Measurements from ENCODE around the gene VWA8. TPM values are rescaled to one million over a fixed set of nuclear protein-coding genes. Genes with fewer than 3 reads are reported as not detected.

VWA8 gene
- total and polyA plus RNA-seq, 8 donors: 11.9 to 24.4 (median 14.4) TPM

DNA sequence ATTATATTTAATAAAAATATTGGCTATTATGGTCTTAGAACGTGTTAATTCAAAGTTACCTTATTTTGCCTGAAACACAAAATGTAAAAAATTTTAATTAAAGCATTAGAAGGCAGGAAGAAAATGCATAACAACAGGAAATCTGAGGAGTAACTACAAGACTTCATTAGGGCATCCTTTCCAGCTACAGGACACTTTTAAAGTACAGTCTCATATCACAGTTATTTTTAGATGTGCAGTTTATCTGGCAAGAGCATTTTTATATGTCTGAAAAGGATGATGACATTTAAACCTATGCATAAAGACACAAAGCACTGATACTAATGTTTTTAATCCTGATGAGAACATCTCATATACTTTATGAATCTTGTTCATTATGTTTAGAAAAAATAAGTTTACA lies 247.5 kb downstream of the VWA8 start:
- Histone ChIP-seq H3K27me3 (no peaks in the 10 kb centered on the region), H3K4me3 (no peak overlapping the region), H3K27ac (no peak overlapping the region), H3K9me3 (no peaks in the 10 kb centered on the region), H3K4me1 (no peaks in the 10 kb centered on the region), H3K36me3 (no peaks in the 10 kb centered on the region)
- intact Hi-C loops (cut with DNase I): no loop called here
- TF ChIP-seq, protein P1, sequence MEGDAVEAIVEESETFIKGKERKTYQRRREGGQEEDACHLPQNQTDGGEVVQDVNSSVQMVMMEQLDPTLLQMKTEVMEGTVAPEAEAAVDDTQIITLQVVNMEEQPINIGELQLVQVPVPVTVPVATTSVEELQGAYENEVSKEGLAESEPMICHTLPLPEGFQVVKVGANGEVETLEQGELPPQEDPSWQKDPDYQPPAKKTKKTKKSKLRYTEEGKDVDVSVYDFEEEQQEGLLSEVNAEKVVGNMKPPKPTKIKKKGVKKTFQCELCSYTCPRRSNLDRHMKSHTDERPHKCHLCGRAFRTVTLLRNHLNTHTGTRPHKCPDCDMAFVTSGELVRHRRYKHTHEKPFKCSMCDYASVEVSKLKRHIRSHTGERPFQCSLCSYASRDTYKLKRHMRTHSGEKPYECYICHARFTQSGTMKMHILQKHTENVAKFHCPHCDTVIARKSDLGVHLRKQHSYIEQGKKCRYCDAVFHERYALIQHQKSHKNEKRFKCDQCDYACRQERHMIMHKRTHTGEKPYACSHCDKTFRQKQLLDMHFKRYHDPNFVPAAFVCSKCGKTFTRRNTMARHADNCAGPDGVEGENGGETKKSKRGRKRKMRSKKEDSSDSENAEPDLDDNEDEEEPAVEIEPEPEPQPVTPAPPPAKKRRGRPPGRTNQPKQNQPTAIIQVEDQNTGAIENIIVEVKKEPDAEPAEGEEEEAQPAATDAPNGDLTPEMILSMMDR (IDR thresholded peaks at IDR 0.05): no peak
- DNase-seq (no peak), ATAC-seq (no peak)

DNA sequence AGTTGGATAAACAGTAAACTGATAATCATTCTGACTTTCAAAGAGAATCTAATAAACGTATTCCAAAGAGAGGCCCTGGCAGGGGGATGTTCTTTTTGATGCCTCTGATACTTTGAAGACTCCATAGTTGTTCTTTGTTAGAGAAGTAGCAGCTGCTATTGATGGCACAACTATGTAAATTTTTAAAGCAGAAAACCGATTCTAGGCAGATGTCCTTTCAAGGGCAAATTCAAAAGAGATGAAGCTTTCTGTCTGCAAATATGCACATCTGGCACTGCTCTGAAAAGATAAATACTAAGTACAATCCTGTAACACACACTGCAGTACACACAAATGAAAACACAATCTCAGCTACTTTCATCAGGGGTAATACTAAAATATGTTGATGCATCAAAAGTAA lies 250.1 kb downstream of the VWA8 start:
- no peak overlapping the region for H3K27ac ChIP-seq
- intact Hi-C loops (cut with DNase I): no loop called here
- TF ChIP-seq, protein P1 (IDR thresholded peaks at IDR 0.05): no peak
- H3K4me1 ChIP-seq: peaks cover 0 to 8% of the 10 kb centered on the region in 2 donors
- H3K36me3 ChIP-seq: no peaks in the 10 kb centered on the region
- ATAC-seq: no peak
- DNase-seq: peak in 1 of 4 donors; percentile 16
- H3K9me3 ChIP-seq: no peaks in the 10 kb centered on the region
- H3K4me3 ChIP-seq: no peak overlapping the region
- no peaks in the 10 kb centered on the region for H3K27me3 ChIP-seq

DNA sequence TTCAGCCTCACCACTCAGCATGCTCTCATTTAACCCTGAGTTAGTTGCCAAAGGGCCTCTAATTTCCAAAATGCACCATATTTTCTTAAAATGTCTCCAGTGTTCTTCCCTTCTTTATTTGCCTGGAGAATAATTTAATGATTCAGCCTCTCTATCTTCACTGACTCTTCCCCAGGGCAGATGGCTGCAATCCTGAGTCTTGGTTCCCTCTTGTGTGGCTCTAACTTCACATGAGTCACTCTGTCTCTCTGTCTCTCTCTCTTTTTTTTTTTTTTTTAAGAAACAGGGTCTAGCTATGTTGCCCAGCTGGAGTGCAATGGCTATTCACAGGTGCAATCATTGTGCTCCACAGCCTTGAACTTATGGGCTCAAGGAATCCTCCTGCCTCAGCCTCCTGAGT lies 251.4 kb downstream of the VWA8 start:
- intact Hi-C loops (cut with DNase I): no loop called here
- ATAC-seq (no peak), DNase-seq (no peak)
- no peak overlapping the region for H3K4me3 ChIP-seq
- H3K27ac ChIP-seq: peak overlapping the region in 1 of 2 donors; percentile 16
- H3K4me1 ChIP-seq: peaks cover 0 to 8% of the 10 kb centered on the region in 2 donors
- H3K36me3 ChIP-seq: no peaks in the 10 kb centered on the region
- no peaks in the 10 kb centered on the region for H3K27me3 ChIP-seq
- no peaks in the 10 kb centered on the region for H3K9me3 ChIP-seq
- TF ChIP-seq, protein P1 (IDR thresholded peaks at IDR 0.05): no peak

DNA sequence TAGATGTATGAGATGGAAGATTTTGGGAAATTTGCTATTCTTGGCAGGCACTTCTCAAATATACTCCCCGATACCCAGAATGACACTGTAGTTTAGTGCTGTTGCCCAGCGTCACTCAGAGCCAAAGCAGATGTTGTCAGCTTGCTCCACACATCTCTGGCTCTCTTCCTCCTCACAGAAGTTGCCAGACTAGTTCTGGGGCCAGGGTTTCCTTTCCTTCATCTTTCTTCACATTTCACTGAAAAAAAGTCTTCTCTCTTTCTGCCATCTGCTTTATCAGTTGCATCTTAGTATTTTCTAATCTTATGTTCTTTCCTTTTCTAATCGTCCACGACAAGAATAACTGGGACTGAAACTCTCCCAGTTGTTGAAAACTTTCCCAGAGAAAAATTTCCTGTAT lies 252.2 kb downstream of the VWA8 start:
- TF ChIP-seq, protein P1 (IDR thresholded peaks at IDR 0.05): no peak
- Histone ChIP-seq H3K36me3 (no peaks in the 10 kb centered on the region), H3K4me3 (no peak overlapping the region), H3K27ac (peak overlapping the region in 1 of 2 donors; percentile 16), H3K27me3 (no peaks in the 10 kb centered on the region), H3K4me1 (peaks cover 0 to 8% of the 10 kb centered on the region in 2 donors), H3K9me3 (no peaks in the 10 kb centered on the region)
- DNase-seq: peak in 1 of 4 donors; percentile 70
- intact Hi-C loops (cut with DNase I): no loop called here
- peak; percentile 37 for ATAC-seq

DNA sequence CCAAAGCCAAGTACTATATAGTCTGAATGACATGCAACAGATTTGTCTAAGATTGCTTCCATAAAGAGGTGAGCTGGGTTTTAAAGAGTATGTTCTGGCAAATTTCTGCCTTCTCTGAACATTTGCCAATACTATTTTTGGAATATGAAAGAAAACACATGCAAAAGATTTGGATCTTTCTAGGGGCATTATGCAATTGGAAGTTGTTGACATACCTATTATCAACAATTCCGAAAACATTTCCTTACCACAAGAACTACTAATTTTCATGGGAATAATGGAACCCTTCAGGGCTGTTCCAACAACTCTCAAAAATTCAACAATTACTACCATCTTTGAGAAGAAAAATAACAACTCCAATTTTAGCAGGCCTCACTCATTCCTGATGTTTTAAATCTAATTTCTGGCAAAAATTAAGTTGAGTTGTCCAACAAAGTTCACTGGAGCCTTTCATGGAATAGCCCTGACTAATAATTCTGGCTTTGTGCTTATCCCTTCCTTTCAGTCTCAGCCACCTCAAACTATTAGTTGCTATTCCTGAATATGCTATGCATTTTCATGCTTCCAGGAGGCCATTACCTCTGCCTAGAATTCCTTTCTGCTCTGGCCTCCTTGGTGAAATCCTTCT lies 253.6 kb downstream of the VWA8 start:
- Histone ChIP-seq H3K27me3 (no peaks in the 10 kb centered on the region), H3K9me3 (no peaks in the 10 kb centered on the region), H3K27ac (peak overlapping the region in 1 of 2 donors; percentile 45), H3K4me3 (no peak overlapping the region), H3K36me3 (no peaks in the 10 kb centered on the region), H3K4me1 (peaks cover 0 to 8% of the 10 kb centered on the region in 2 donors)
- intact Hi-C loops (cut with DNase I): no loop called here
- ATAC-seq: peak; percentile 50
- DNase-seq: peak in 1 of 4 donors; percentile 21
- TF ChIP-seq, protein P1 (IDR thresholded peaks at IDR 0.05): no peak
